ENCODE measurements around the gene FAM229B.
"Not testable (repeated sequence)": the region's sequence is repeated elsewhere in the genome, so short reads cannot be mapped to it uniquely, and the experiment has no call there.

FAM229B gene

DNA sequence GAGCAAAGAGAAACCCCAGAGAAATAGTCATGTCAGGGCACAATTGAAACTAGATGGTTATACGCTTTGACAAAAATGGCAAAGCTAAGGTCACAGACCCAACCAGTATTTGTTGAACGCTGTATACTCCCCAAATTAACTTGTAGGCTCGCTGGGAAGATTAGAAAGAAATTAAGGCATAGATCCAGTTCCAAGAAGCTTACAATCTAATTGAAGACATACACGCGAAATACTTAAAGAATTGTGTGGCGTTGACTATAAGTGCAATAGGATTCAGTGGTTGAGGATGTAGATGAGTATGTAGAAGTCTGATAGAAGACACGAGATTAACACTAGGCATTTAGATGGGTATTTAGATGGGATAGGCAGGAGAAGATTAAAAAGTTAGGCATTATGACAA lies 525 bp downstream of the FAM229B start:
- H3K4me3 ChIP-seq = peak overlapping the region; percentile 71
- DNase-seq (ENCODE audit: low spot score in 2 of 2) = peak in 1 of 2 experiments; percentile 16
- H3K9me3 ChIP-seq = no peaks in the 10 kb centered on the region
- H3K27me3 ChIP-seq (ENCODE audit: low read depth) = peaks cover 16% of the 10 kb centered on the region
- in situ Hi-C loops (cut with MboI; ENCODE audit: low sequenced_read_pairs) = no loop called here
- peaks cover 6% of the 10 kb centered on the region for H3K36me3 ChIP-seq (replicated peaks)
- H3K4me1 ChIP-seq = peaks cover 8% of the 10 kb centered on the region

DNA sequence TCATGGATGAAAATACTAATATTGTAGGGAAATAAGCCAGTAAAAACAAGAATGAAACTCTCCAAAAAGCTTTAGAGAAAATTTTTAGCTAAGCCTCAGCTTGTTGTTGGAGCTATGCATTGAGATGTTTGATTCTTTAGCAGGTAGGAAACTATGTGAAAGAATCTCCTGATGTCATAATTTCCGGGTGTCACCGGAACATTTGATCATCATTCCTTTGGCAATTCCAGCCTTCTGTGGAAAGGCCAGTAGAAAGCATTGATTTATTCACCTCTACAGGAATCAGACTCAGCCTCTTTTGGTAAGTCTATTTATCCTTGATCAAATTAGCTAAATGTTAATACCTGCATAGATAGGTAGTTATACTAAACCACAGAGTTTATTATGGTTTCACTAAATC lies 9.5 kb downstream of the FAM229B start:
- Histone ChIP-seq H3K36me3 (replicated peaks) (no peaks in the 10 kb centered on the region), H3K4me3 (no peak overlapping the region), H3K9me3 (no peaks in the 10 kb centered on the region), H3K27me3 (ENCODE audit: low read depth) (peaks cover 9% of the 10 kb centered on the region), H3K4me1 (no peaks in the 10 kb centered on the region)
- no peak for DNase-seq (ENCODE audit: low spot score in 2 of 2)
- in situ Hi-C loops (cut with MboI; ENCODE audit: low sequenced_read_pairs) = no loop called here

DNA sequence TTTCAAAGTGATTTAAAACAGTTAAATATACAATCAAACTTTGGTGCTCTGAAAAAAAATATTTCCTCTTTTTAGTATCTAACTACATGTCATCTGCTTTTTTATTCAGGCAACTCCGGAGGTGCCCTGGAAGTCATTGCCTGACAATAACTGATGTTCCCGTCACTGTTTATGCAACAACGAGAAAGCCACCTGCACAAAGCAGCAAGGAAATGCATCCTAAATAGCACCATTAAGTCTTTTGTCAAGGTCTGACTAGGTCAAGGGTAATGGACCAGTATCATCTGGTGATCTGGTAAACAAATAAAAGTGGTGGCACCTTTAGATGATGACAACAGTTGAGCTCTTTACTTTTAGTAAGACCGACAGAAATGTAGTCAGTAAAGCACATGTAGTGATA lies 13.2 kb downstream of the FAM229B start:
- Histone ChIP-seq H3K4me3 (no peak overlapping the region), H3K36me3 (replicated peaks) (no peaks in the 10 kb centered on the region), H3K9me3 (no peaks in the 10 kb centered on the region), H3K4me1 (no peaks in the 10 kb centered on the region), H3K27me3 (ENCODE audit: low read depth) (no peaks in the 10 kb centered on the region)
- no peak for DNase-seq (ENCODE audit: low spot score in 2 of 2)
- in situ Hi-C loops (cut with MboI; ENCODE audit: low sequenced_read_pairs) = no loop called here

DNA sequence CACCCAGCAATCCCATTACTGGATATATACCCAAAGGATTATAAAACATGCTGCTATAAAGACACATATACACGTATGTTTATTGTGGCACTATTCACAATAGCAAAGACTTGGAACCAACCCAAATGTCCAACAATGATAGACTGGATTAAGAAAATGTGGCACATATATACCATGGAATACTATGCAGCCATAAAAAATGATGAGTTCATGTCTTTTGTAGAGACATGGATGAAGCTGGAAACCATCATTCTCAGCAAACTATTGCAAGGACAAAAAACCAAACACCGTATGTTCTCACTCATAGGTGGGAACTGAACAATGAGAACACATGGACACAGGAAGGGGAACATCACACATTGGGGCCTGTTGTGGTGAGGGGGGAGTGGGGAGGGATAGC lies 18.6 kb downstream of the FAM229B start:
- H3K4me1 ChIP-seq; DNase-seq (ENCODE audit: low spot score in 2 of 2); H3K27me3 ChIP-seq (ENCODE audit: low read depth); in situ Hi-C loops (cut with MboI; ENCODE audit: low sequenced_read_pairs); H3K9me3 ChIP-seq; H3K4me3 ChIP-seq; H3K36me3 ChIP-seq (replicated peaks): not testable (repeated sequence)

DNA sequence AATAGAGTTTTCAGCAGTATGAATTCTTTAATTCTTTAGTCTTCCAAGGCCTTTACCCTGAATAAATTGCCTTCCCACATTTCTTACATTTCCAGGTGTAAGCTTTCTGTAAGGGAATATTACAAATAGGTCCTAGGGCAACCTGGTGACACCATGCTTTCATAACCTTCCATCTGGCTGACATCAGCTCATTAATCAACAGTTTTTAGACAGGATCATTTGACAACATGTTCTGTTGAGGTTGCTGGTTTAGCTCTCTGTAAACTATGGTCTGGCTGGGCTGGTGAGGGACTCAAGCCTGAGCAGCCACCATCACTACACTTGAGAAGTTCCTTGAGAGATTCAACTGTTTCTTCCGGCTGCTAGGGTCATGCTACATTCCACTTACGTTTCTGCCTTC lies 19.2 kb downstream of the FAM229B start:
- Histone ChIP-seq H3K27me3 (ENCODE audit: low read depth) (0 out of 2 replicates have a peak, but pooled peaks cover 6% of the 10 kb centered on the region), H3K9me3 (no peaks in the 10 kb centered on the region), H3K4me3 (no peak overlapping the region), H3K4me1 (no peaks in the 10 kb centered on the region), H3K36me3 (replicated peaks) (no peaks in the 10 kb centered on the region)
- in situ Hi-C loops (cut with MboI; ENCODE audit: low sequenced_read_pairs) = no loop called here
- DNase-seq (ENCODE audit: low spot score in 2 of 2) = no peak

DNA sequence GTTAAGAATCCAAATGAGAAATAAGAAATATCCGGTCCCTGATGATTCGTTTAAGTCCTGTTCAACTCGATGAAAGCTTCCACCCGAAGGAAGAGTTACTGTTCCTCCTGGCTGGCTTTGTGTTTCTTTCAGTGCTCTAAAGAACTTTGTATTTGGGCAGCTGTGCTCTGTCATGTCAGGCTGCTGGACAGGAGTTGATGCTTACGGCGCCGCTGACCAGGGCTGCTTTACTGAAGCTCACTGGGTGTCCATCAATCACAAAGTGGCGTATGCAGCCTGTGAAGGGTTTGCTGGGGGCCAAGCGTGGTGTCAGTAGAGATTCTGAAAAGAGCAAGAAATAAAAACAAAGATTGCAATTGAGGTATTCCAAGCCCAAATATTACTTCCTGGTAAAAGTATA lies 21.9 kb downstream of the FAM229B start:
- Histone ChIP-seq H3K4me3 (no peak overlapping the region), H3K4me1 (no peaks in the 10 kb centered on the region), H3K9me3 (no peaks in the 10 kb centered on the region), H3K27me3 (ENCODE audit: low read depth) (0 out of 2 replicates have a peak, but pooled peaks cover 6% of the 10 kb centered on the region), H3K36me3 (replicated peaks) (no peaks in the 10 kb centered on the region)
- in situ Hi-C loops (cut with MboI; ENCODE audit: low sequenced_read_pairs) = no loop called here
- no peak for DNase-seq (ENCODE audit: low spot score in 2 of 2)

DNA sequence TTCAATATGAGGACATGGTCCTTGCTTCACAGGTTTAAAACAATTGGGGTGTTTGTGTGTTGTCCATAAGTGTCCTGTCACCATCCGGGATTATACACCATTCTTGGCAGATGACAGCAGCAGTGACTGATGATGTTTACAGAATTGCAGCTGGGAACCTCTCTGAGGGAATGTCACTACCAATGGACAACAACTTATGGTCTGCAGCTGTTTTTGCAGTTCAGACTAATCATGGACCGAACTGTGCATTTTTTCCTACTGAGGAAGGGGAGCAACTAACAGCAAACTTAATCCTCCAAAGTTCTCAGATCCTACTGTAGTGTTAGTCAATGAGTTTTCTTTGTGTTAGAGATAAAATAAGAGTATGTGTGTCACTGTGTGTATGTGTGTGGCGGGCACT lies 26.0 kb downstream of the FAM229B start:
- in situ Hi-C loops (cut with MboI; ENCODE audit: low sequenced_read_pairs) = no loop called here
- Histone ChIP-seq H3K4me1 (no peaks in the 10 kb centered on the region), H3K27me3 (ENCODE audit: low read depth) (0 out of 2 replicates have a peak, but pooled peaks cover 6% of the 10 kb centered on the region), H3K36me3 (replicated peaks) (no peaks in the 10 kb centered on the region), H3K9me3 (no peaks in the 10 kb centered on the region), H3K4me3 (no peak overlapping the region)
- DNase-seq (ENCODE audit: low spot score in 2 of 2) = no peak

DNA sequence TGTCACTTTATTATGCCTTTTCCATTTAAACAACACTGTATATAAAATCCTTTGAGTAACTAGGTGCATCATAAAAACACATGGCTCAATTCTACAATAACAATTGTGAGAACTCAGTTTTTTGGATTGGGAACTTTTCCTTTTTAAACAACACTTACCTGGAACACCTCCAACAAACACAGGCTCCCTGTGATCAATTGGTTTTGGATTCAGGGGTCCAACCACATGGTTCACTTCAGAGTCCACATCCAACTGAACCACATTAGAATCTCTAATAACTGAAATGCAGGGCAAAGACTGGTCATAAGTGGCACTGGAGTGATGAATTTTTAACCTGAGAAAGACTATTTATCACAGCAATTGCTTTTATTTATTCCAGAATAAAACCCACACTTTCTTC lies 26.5 kb downstream of the FAM229B start:
- no peak for DNase-seq (ENCODE audit: low spot score in 2 of 2)
- H3K9me3 ChIP-seq = no peaks in the 10 kb centered on the region
- H3K4me1 ChIP-seq = no peaks in the 10 kb centered on the region
- 0 out of 2 replicates have a peak, but pooled peaks cover 6% of the 10 kb centered on the region for H3K27me3 ChIP-seq (ENCODE audit: low read depth)
- H3K36me3 ChIP-seq (replicated peaks) = no peaks in the 10 kb centered on the region
- in situ Hi-C loops (cut with MboI; ENCODE audit: low sequenced_read_pairs) = no loop called here
- no peak overlapping the region for H3K4me3 ChIP-seq

DNA sequence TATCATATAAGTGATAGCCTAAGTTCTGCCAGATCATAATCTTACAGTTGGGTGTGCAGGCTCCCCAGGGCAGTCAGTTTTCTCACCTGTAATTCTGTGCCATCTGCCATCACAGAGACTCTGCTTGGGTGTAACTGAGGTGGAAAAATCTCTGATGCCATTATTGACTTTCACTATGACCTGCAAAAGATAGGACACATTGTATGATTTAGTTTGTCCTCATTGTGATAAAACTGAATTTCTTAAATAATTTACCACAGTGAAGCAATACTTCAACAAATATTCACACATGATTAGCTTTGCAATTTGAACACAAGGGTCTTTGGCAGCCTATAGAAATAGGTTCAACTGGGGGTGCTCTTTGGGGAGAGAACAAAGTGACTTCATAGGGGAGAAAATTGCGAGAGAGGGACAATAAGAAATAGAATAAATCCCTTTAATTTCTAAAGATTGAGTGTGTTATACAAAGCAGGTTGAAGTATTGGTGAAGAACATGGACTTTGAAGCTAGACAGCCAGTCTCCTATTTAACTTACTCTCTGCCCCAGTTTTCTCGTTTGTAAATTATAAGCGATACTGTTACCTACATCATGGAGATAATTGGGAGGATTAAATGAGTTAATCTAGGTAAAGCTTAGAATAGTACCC lies 27.3 kb downstream of the FAM229B start:
- H3K9me3 ChIP-seq = no peaks in the 10 kb centered on the region
- no peaks in the 10 kb centered on the region for H3K27me3 ChIP-seq (ENCODE audit: low read depth)
- no peak for DNase-seq (ENCODE audit: low spot score in 2 of 2)
- H3K4me1 ChIP-seq = no peaks in the 10 kb centered on the region
- no peaks in the 10 kb centered on the region for H3K36me3 ChIP-seq (replicated peaks)
- no peak overlapping the region for H3K4me3 ChIP-seq
- in situ Hi-C loops (cut with MboI; ENCODE audit: low sequenced_read_pairs) = no loop called here

DNA sequence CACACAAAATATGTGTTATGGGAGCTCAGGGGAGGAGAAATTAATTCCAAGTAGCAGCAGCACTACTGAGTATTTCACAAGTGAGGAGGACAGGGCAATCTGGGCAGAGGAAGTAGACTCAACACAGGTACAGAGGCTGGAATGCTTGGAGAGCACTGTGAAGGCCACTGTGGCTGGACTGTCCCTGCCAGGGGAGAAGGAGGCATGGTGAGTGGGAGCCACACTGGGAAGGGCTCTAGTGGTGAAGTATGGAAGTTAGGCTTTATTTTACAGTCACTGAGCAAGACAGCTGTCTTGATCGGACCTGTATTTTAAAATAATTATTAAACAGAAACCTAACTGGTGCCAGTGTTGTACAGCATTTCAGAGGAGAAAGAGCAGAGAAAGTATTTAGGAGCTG lies 28.8 kb downstream of the FAM229B start:
- H3K36me3 ChIP-seq (replicated peaks) = no peaks in the 10 kb centered on the region
- no peak for DNase-seq (ENCODE audit: low spot score in 2 of 2)
- H3K9me3 ChIP-seq = no peaks in the 10 kb centered on the region
- in situ Hi-C loops (cut with MboI; ENCODE audit: low sequenced_read_pairs) = no loop called here
- no peaks in the 10 kb centered on the region for H3K4me1 ChIP-seq
- H3K27me3 ChIP-seq (ENCODE audit: low read depth) = no peaks in the 10 kb centered on the region
- H3K4me3 ChIP-seq = no peak overlapping the region

DNA sequence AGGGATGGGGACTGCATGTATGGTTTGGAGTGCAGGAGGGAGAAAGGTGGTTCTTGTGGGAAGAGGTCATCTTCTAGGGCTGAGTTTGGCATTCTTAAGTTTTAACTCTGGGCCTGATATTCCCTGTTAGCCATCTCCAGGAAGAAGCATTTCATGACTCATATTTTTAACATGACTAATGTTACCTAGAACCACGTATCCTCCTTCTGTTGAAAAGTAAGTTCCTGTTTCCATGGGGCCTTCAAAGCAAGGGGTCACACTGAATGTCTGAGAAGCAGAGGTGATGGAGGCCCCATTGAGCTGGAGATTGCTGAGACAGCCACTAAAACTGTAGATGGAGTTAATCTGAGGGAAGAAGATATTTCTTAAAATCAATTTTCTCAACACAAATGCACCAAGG lies 30.2 kb downstream of the FAM229B start:
- DNase-seq (ENCODE audit: low spot score in 2 of 2) = no peak
- Histone ChIP-seq H3K4me3 (no peak overlapping the region), H3K27me3 (ENCODE audit: low read depth) (no peaks in the 10 kb centered on the region), H3K36me3 (replicated peaks) (no peaks in the 10 kb centered on the region), H3K9me3 (no peaks in the 10 kb centered on the region), H3K4me1 (no peaks in the 10 kb centered on the region)
- in situ Hi-C loops (cut with MboI; ENCODE audit: low sequenced_read_pairs) = no loop called here

DNA sequence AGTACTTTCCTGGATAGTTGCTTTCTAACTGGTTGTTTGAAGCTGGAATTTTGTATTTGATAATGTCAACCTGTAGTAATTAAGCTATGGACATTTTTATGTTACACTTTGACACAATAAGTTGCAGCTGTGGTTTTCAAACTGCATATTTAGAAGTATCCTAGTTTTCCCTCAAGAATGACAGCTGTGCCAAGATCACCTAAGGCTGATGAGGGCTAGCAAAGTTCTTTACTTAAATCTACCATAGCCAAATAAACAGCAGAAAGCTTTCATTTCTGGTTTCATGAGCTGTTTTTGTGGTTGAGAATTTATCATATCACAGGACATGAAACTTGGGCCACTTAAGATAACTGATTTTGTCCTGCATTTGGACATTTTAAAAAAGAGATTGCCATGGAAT lies 30.6 kb downstream of the FAM229B start:
- in situ Hi-C loops (cut with MboI; ENCODE audit: low sequenced_read_pairs) = no loop called here
- Histone ChIP-seq H3K27me3 (ENCODE audit: low read depth) (no peaks in the 10 kb centered on the region), H3K9me3 (no peaks in the 10 kb centered on the region), H3K4me3 (no peak overlapping the region), H3K4me1 (no peaks in the 10 kb centered on the region), H3K36me3 (replicated peaks) (no peaks in the 10 kb centered on the region)
- DNase-seq (ENCODE audit: low spot score in 2 of 2) = no peak

DNA sequence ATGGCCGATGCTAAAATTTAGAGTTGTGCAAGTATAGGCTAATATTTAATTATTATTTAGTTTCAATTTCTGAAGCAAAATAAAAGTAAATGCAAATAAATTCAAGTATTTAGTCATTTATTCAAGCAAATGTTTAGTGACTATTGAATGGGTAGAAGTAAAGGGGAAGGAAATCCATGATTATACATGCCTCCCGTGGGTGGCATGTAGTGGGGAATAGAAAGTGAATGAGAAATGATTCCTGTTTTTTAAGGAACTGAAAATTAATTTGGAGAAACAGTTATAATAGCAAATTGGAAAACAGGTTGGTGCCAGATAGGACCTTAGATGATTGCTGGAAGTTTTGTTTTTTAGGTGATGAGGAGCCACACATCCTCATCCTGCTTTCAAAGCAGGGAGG lies 35.4 kb downstream of the FAM229B start:
- Histone ChIP-seq H3K4me1 (0 out of 2 replicates have a peak, but pooled peaks cover 4% of the 10 kb centered on the region), H3K36me3 (replicated peaks) (no peaks in the 10 kb centered on the region), H3K27me3 (ENCODE audit: low read depth) (no peaks in the 10 kb centered on the region), H3K4me3 (no peak overlapping the region), H3K9me3 (no peaks in the 10 kb centered on the region)
- in situ Hi-C loops (cut with MboI; ENCODE audit: low sequenced_read_pairs) = no loop called here
- no peak for DNase-seq (ENCODE audit: low spot score in 2 of 2)

DNA sequence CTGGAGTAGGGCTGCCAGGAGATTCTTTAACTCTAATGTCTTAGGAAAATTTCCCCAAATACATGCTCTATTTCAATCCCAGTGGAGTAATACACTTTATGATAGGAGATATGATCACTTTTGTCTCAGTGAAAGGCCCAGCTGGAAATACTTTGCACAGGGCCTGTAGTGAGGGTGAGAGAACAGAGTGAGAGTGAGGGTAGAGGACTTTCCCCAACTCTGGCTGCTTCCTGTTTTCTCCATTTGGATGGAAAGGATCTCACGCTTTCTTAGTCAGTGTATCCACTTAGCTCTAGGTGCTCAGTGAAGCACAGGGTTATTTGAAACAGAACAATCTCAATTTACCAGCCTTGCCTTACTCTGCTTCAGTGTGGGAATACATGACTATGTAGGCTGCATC lies 36.6 kb downstream of the FAM229B start:
- Histone ChIP-seq H3K4me3 (no peak overlapping the region), H3K27me3 (ENCODE audit: low read depth) (no peaks in the 10 kb centered on the region), H3K36me3 (replicated peaks) (no peaks in the 10 kb centered on the region), H3K4me1 (0 out of 2 replicates have a peak, but pooled peaks cover 4% of the 10 kb centered on the region), H3K9me3 (no peaks in the 10 kb centered on the region)
- DNase-seq (ENCODE audit: low spot score in 2 of 2) = no peak
- in situ Hi-C loops (cut with MboI; ENCODE audit: low sequenced_read_pairs) = no loop called here

DNA sequence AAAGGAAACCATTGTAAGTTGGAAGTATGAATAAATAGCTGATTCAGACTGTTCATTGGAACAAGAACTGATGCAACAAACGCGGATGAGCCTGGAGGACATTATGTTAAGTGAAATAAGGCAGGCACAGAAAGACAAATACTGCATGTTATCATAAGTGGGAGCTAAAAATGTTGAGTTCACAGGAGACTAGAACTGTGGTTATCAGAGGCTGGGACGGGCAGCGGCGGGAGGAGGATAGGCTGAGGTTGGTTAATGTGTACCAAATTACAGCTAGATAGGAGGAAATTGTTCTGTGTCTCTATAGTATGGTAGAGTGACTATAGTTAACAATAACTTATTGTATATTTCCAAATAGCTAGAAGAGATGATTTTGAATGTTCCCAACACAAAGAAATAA lies 40.8 kb downstream of the FAM229B start:
- Histone ChIP-seq H3K4me1 (0 out of 2 replicates have a peak, but pooled peaks cover 4% of the 10 kb centered on the region), H3K36me3 (replicated peaks) (no peaks in the 10 kb centered on the region), H3K27me3 (ENCODE audit: low read depth) (no peaks in the 10 kb centered on the region; the same call in 1 of the 2 replicates), H3K9me3 (no peaks in the 10 kb centered on the region), H3K4me3 (no peak overlapping the region)
- no peak for DNase-seq (ENCODE audit: low spot score in 2 of 2)
- in situ Hi-C loops (cut with MboI; ENCODE audit: low sequenced_read_pairs) = no loop called here

Measured in HAP-1 (cell line).